Dedifferentiated amniotic fluid mesenchymal stem cell (primary cell): ENCODE data around the gene CCAR1.
"Not testable (repeated sequence)": the region's sequence is repeated elsewhere in the genome, so short reads cannot be mapped to it uniquely, and the experiment has no call there.

Experiments
- DNase-seq: peaks from one replicate; pipeline ENCODE4 v3.0.0-alpha.2; 2016; ENCODE audit errors: extremely low spot score

Gene CCAR1

GRCh38 chr10:68756766-68757165 lies 35.7 kb downstream of the CCAR1 start:
- no peak for DNase-seq

GRCh38 chr10:68759223-68759863 lies 38.3 kb downstream of the CCAR1 start:
- no peak for DNase-seq

- no peak for DNase-seq
These were observed 38.9 kb downstream of the CCAR1 start for GRCh38 chr10:68759967-68760366.

GRCh38 chr10:68767407-68767806 lies 46.4 kb downstream of the CCAR1 start:
- DNase-seq = not testable (repeated sequence)

- DNase-seq = no peak
These were observed 60.9 kb downstream of the CCAR1 start for GRCh38 chr10:68781613-68782574.

GRCh38 chr10:68784476-68784875 lies 63.4 kb downstream of the CCAR1 start:
- DNase-seq = no peak

- DNase-seq = no peak
These were observed 66.8 kb downstream of the CCAR1 start for GRCh38 chr10:68787813-68788212.

GRCh38 chr10:68790476-68790875 lies 69.4 kb downstream of the CCAR1 start:
- DNase-seq = no peak

- DNase-seq = no peak
These were observed 71.1 kb downstream of the CCAR1 start for GRCh38 chr10:68792115-68792514.

GRCh38 chr10:68795886-68796532 lies 75.0 kb downstream of the CCAR1 start:
- DNase-seq = no peak

GRCh38 chr10:68796605-68797004 lies 75.6 kb downstream of the CCAR1 start:
- no peak for DNase-seq

GRCh38 chr10:68800211-68800610 lies 79.2 kb downstream of the CCAR1 start:
- no peak for DNase-seq

- no peak for DNase-seq
These were observed 83.7 kb downstream of the CCAR1 start for GRCh38 chr10:68804692-68805091.

- not testable (repeated sequence) for DNase-seq
These were observed 89.8 kb downstream of the CCAR1 start for GRCh38 chr10:68810830-68811229.

GRCh38 chr10:68811314-68812009 lies 90.4 kb downstream of the CCAR1 start:
- DNase-seq = no peak

- no peak for DNase-seq
These were observed 91.4 kb downstream of the CCAR1 start for GRCh38 chr10:68812420-68812819.

- no peak for DNase-seq
These were observed 92.5 kb downstream of the CCAR1 start for GRCh38 chr10:68813559-68813958.

- DNase-seq = no peak
These were observed 95.9 kb downstream of the CCAR1 start for GRCh38 chr10:68816796-68817412.

- not testable (repeated sequence) for DNase-seq
These were observed 99.3 kb downstream of the CCAR1 start for GRCh38 chr10:68820359-68820758.

- not testable (repeated sequence) for DNase-seq
These were observed 101.6 kb downstream of the CCAR1 start for GRCh38 chr10:68822626-68823025.
